ENCODE results near the gene C1D.

C1D gene

DNA sequence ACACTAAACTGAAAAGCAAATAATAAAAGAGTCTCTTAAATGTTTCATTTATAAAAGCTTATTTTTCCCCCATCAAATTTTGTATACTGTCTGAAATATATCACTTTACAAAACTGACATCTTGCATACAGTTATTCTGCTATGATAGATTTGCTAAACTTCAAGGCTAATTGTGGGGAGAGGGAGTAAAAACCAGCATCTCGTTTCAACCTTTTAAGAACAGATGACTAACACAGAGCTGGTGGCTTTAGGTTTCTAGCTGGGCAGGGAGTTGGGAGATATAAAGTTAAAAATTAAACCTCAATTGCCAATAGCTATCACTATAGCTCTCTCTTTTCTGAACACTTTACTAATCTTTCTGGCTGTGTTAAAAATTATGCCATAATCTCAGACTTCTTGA lies 23.5 kb downstream of the C1D start:
- no peak overlapping the region for H3K4me2 ChIP-seq (ENCODE audit: insufficient read depth, low read length, poor library complexity, severe bottlenecking)
- WGBS, 2 donors (ENCODE audit: extremely low coverage in 2 of 2, insufficient read length in 2 of 2, insufficient replicate concordance in 1 of 2), result no CpG with 5 or more reads among the region's 1 CpG
- no peak overlapping the region for H3K9ac ChIP-seq (ENCODE audit: low read depth, low read length, poor library complexity)
- H3K23ac ChIP-seq (ENCODE audit: low read depth, low read length, poor library complexity), result no peak overlapping the region
- H3K4me3 ChIP-seq (ENCODE audit: low read length in 2 of 2), result no peak overlapping the region
- H2AK5ac ChIP-seq (ENCODE audit: low read depth, low read length), result no peak overlapping the region
- no peak overlapping the region for H3K18ac ChIP-seq (ENCODE audit: low read length)
- no peaks in the 10 kb centered on the region for H3K79me1 ChIP-seq (ENCODE audit: low read depth, low read length)
- H3K4me1 ChIP-seq (ENCODE audit: control insufficient read depth in 2 of 2, insufficient read depth in 1 of 2, low read depth in 1 of 2, low read length in 2 of 2), result no peaks in the 10 kb centered on the region
- no peaks in the 10 kb centered on the region for H3K27me3 ChIP-seq (ENCODE audit: control insufficient read depth in 3 of 3, insufficient read depth in 3 of 3, low read depth in 1 of 3, low read length in 3 of 3)
- no peaks in the 10 kb centered on the region for H3K9me3 ChIP-seq (replicated peaks in 1 of 2; ENCODE audit: control insufficient read depth in 2 of 2, insufficient read depth in 1 of 2, low read depth in 1 of 2, low read length in 2 of 2)
- H3K36me3 ChIP-seq (replicated peaks in 1 of 2; ENCODE audit: control insufficient read depth in 2 of 2, insufficient read depth in 2 of 2, low read length in 2 of 2), result peaks cover 0 to 14% of the 10 kb centered on the region in 2 donors
- H2BK12ac ChIP-seq (ENCODE audit: low read length), result no peak overlapping the region
- no peak for DNase-seq (ENCODE audit: low spot score)
- no peak overlapping the region for H2BK15ac ChIP-seq (ENCODE audit: low read length)
- no peak overlapping the region for H2BK5ac ChIP-seq (ENCODE audit: low read length)
- H4K91ac ChIP-seq (ENCODE audit: low read depth, low read length, poor library complexity), result no peak overlapping the region
- no peak overlapping the region for H2BK120ac ChIP-seq (ENCODE audit: low read depth, low read length)
- H2AFZ ChIP-seq (ENCODE audit: low read length), result no peak overlapping the region
- no peak overlapping the region for H3K14ac ChIP-seq (ENCODE audit: low read length)
- no peak overlapping the region for H3K27ac ChIP-seq (replicated peaks; ENCODE audit: low read length)
- H4K8ac ChIP-seq (ENCODE audit: low read depth, low read length), result no peak overlapping the region
- H3K4ac ChIP-seq (ENCODE audit: low read length), result no peak overlapping the region

GRCh38 chr2:68032702-68033101 lies 30.1 kb downstream of the C1D start:
- Histone ChIP-seq H3K23ac (ENCODE audit: low read depth, low read length, poor library complexity) (no peak overlapping the region), H3K4me3 (ENCODE audit: low read length in 2 of 2) (no peak overlapping the region), H3K27ac (replicated peaks; ENCODE audit: low read length) (no peak overlapping the region), H2BK120ac (ENCODE audit: low read depth, low read length) (no peak overlapping the region), H3K9ac (ENCODE audit: low read depth, low read length, poor library complexity) (no peak overlapping the region), H3K4me2 (ENCODE audit: insufficient read depth, low read length, poor library complexity, severe bottlenecking) (no peak overlapping the region), H2BK15ac (ENCODE audit: low read length) (no peak overlapping the region), H3K9me3 (replicated peaks in 1 of 2; ENCODE audit: control insufficient read depth in 2 of 2, insufficient read depth in 1 of 2, low read depth in 1 of 2, low read length in 2 of 2) (no peaks in the 10 kb centered on the region), H2BK5ac (ENCODE audit: low read length) (no peak overlapping the region), H3K27me3 (ENCODE audit: control insufficient read depth in 3 of 3, insufficient read depth in 3 of 3, low read depth in 1 of 3, low read length in 3 of 3) (no peaks in the 10 kb centered on the region), H3K18ac (ENCODE audit: low read length) (no peak overlapping the region), H3K4me1 (ENCODE audit: control insufficient read depth in 2 of 2, insufficient read depth in 1 of 2, low read depth in 1 of 2, low read length in 2 of 2) (no peaks in the 10 kb centered on the region), H2AFZ (ENCODE audit: low read length) (no peak overlapping the region), H4K91ac (ENCODE audit: low read depth, low read length, poor library complexity) (no peak overlapping the region), H3K4ac (ENCODE audit: low read length) (no peak overlapping the region), H4K8ac (ENCODE audit: low read depth, low read length) (no peak overlapping the region), H2AK5ac (ENCODE audit: low read depth, low read length) (no peak overlapping the region), H3K14ac (ENCODE audit: low read length) (no peak overlapping the region), H3K79me1 (ENCODE audit: low read depth, low read length) (no peaks in the 10 kb centered on the region), H2BK12ac (ENCODE audit: low read length) (no peak overlapping the region), H3K36me3 (replicated peaks in 1 of 2; ENCODE audit: control insufficient read depth in 2 of 2, insufficient read depth in 2 of 2, low read length in 2 of 2) (no peaks in the 10 kb centered on the region)
- no peak for DNase-seq (ENCODE audit: low spot score)
- no CpG with 5 or more reads among the region's 6 CpGs for WGBS, 2 donors (ENCODE audit: extremely low coverage in 2 of 2, insufficient read length in 2 of 2, insufficient replicate concordance in 1 of 2)

DNA sequence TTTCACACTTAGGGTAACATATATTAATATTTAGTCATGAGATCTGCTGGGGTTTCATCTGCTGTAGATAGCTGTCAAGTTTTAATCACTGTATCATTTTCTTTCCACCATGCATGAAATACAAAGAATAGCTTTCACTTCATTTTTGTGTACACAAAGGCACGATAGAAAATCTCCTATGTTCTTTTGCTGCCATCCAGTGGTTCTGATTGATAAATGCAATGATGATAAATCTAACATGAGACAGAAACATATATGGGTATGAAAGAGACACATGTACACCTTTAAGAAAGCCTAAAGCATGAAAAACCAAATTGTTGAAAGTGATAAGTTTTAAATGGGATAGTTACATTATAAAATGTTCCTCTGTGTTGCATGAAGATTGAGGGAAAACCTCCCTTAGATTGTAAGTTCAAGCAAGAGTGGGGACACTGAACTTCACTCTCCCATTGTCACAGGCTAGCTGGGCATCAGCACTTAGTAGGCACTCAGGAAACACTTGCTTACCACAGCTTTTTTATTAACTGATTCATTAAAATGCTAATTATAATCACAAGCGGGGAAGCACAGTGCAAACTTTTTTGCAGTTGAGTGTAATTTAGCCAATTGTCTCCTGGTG lies 31.2 kb downstream of the C1D start:
- Histone ChIP-seq H2BK15ac (ENCODE audit: low read length) (no peak overlapping the region), H3K79me1 (ENCODE audit: low read depth, low read length) (no peaks in the 10 kb centered on the region), H3K4me3 (ENCODE audit: low read length in 2 of 2) (no peak overlapping the region), H3K14ac (ENCODE audit: low read length) (no peak overlapping the region), H3K4me2 (ENCODE audit: insufficient read depth, low read length, poor library complexity, severe bottlenecking) (no peak overlapping the region), H3K18ac (ENCODE audit: low read length) (no peak overlapping the region), H2BK12ac (ENCODE audit: low read length) (no peak overlapping the region), H2AFZ (ENCODE audit: low read length) (no peak overlapping the region), H2BK5ac (ENCODE audit: low read length) (no peak overlapping the region), H3K4ac (ENCODE audit: low read length) (no peak overlapping the region), H3K9me3 (replicated peaks in 1 of 2; ENCODE audit: control insufficient read depth in 2 of 2, insufficient read depth in 1 of 2, low read depth in 1 of 2, low read length in 2 of 2) (no peaks in the 10 kb centered on the region), H3K4me1 (ENCODE audit: control insufficient read depth in 2 of 2, insufficient read depth in 1 of 2, low read depth in 1 of 2, low read length in 2 of 2) (no peaks in the 10 kb centered on the region), H3K27ac (replicated peaks; ENCODE audit: low read length) (no peak overlapping the region), H2AK5ac (ENCODE audit: low read depth, low read length) (no peak overlapping the region), H4K91ac (ENCODE audit: low read depth, low read length, poor library complexity) (no peak overlapping the region), H3K23ac (ENCODE audit: low read depth, low read length, poor library complexity) (no peak overlapping the region), H3K9ac (ENCODE audit: low read depth, low read length, poor library complexity) (no peak overlapping the region), H2BK120ac (ENCODE audit: low read depth, low read length) (no peak overlapping the region), H4K8ac (ENCODE audit: low read depth, low read length) (no peak overlapping the region), H3K27me3 (ENCODE audit: control insufficient read depth in 3 of 3, insufficient read depth in 3 of 3, low read depth in 1 of 3, low read length in 3 of 3) (no peaks in the 10 kb centered on the region), H3K36me3 (replicated peaks in 1 of 2; ENCODE audit: control insufficient read depth in 2 of 2, insufficient read depth in 2 of 2, low read length in 2 of 2) (no peaks in the 10 kb centered on the region)
- no CpG with 5 or more reads among the region's 2 CpGs for WGBS, 2 donors (ENCODE audit: extremely low coverage in 2 of 2, insufficient read length in 2 of 2, insufficient replicate concordance in 1 of 2)
- DNase-seq (ENCODE audit: low spot score), result peak; percentile 50

GRCh38 chr2:68031043-68031442 lies 31.8 kb downstream of the C1D start:
- no peak overlapping the region for H4K91ac ChIP-seq (ENCODE audit: low read depth, low read length, poor library complexity)
- H3K4ac ChIP-seq (ENCODE audit: low read length), result no peak overlapping the region
- no peak overlapping the region for H2BK120ac ChIP-seq (ENCODE audit: low read depth, low read length)
- no peak overlapping the region for H3K4me2 ChIP-seq (ENCODE audit: insufficient read depth, low read length, poor library complexity, severe bottlenecking)
- no peak overlapping the region for H2AK5ac ChIP-seq (ENCODE audit: low read depth, low read length)
- H2AFZ ChIP-seq (ENCODE audit: low read length), result no peak overlapping the region
- no peak overlapping the region for H4K8ac ChIP-seq (ENCODE audit: low read depth, low read length)
- H3K36me3 ChIP-seq (replicated peaks in 1 of 2; ENCODE audit: control insufficient read depth in 2 of 2, insufficient read depth in 2 of 2, low read length in 2 of 2), result no peaks in the 10 kb centered on the region
- no peak overlapping the region for H3K18ac ChIP-seq (ENCODE audit: low read length)
- H3K23ac ChIP-seq (ENCODE audit: low read depth, low read length, poor library complexity), result no peak overlapping the region
- no peak overlapping the region for H3K4me3 ChIP-seq (ENCODE audit: low read length in 2 of 2)
- no peak overlapping the region for H3K9ac ChIP-seq (ENCODE audit: low read depth, low read length, poor library complexity)
- no peak overlapping the region for H3K27ac ChIP-seq (replicated peaks; ENCODE audit: low read length)
- no peaks in the 10 kb centered on the region for H3K27me3 ChIP-seq (ENCODE audit: control insufficient read depth in 3 of 3, insufficient read depth in 3 of 3, low read depth in 1 of 3, low read length in 3 of 3)
- no peak for DNase-seq (ENCODE audit: low spot score)
- no peak overlapping the region for H2BK5ac ChIP-seq (ENCODE audit: low read length)
- no peak overlapping the region for H3K14ac ChIP-seq (ENCODE audit: low read length)
- no peak overlapping the region for H2BK15ac ChIP-seq (ENCODE audit: low read length)
- no peak overlapping the region for H2BK12ac ChIP-seq (ENCODE audit: low read length)
- H3K4me1 ChIP-seq (ENCODE audit: control insufficient read depth in 2 of 2, insufficient read depth in 1 of 2, low read depth in 1 of 2, low read length in 2 of 2), result no peaks in the 10 kb centered on the region
- H3K79me1 ChIP-seq (ENCODE audit: low read depth, low read length), result no peaks in the 10 kb centered on the region
- H3K9me3 ChIP-seq (replicated peaks in 1 of 2; ENCODE audit: control insufficient read depth in 2 of 2, insufficient read depth in 1 of 2, low read depth in 1 of 2, low read length in 2 of 2), result no peaks in the 10 kb centered on the region
